Right lobe of liver (tissue), 4 donors: ENCODE measurements around the gene FNDC3B.

Experiments
- POLR2A ChIP-seq: fragments of 450-650 bp; IDR thresholded peaks from one replicate; pipeline ENCODE4 v1.6.1; 2017; ENCODE audit warnings: antibody characterized with exemption, mild to moderate bottlenecking
- TF ChIP-seq, protein P1 (sequence below), 4 donors: fragments of 200-600 bp in 3 of 4; fragments of 450-650 bp in 1 of 4; IDR thresholded peaks; one replicate each; pipeline versions ENCODE4 v1.5.1 to v1.8.0; 2016 to 2022; ENCODE audit warnings: antibody characterized with exemption in 4 of 4, mild to moderate bottlenecking in 2 of 4
- donor health status: DM: no; HTN: no; CAD: no.
- donor health status: DM: no; HTN: no; CAD: no.
- donor health status: DM: no; HTN: yes; CAD: no.

DNA sequence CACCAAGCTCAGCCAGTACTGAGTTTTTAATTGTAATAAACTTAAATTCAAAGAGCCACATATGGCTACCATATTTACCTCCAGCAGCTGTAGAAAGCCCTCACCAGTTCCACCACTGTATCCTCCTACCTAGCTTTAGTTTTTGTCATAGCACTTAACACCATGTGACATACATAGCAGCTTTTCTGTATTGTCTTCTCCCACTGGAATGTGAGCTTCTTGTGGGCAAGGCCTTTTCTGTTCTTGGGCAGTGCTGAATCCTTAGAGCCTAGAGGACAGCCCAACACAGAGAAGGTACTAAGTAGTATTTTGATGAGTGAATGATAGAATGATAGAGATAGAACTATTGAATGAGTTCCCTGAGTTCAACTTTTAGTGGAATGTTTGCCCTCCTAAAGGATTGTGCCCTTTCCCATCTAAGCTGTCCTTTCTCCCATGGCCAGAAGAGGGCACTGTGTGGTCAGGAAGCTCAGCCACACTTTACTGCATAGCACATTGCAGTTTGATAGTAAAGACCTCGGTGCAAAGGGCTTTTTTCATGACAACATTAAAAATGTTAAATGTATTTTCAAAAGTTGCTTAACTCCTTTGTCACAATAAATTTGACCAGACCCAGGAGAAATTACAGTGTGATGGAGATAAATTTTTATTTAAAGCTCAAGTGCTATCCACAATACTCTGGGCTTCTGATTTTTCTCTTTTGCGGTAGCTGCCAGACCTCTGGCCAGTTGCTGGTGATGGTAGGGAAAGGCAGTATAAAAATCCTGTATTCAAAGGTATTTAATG lies 293.1 kb downstream of the FNDC3B start:
- TF ChIP-seq, protein P1, sequence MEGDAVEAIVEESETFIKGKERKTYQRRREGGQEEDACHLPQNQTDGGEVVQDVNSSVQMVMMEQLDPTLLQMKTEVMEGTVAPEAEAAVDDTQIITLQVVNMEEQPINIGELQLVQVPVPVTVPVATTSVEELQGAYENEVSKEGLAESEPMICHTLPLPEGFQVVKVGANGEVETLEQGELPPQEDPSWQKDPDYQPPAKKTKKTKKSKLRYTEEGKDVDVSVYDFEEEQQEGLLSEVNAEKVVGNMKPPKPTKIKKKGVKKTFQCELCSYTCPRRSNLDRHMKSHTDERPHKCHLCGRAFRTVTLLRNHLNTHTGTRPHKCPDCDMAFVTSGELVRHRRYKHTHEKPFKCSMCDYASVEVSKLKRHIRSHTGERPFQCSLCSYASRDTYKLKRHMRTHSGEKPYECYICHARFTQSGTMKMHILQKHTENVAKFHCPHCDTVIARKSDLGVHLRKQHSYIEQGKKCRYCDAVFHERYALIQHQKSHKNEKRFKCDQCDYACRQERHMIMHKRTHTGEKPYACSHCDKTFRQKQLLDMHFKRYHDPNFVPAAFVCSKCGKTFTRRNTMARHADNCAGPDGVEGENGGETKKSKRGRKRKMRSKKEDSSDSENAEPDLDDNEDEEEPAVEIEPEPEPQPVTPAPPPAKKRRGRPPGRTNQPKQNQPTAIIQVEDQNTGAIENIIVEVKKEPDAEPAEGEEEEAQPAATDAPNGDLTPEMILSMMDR (IDR thresholded peaks at IDR 0.05), result peak; percentile 82 to 94 (median 90)
- TF ChIP-seq POLR2A, result no peak
